Panc1 (cell line): ENCODE results near the gene WNK2.

Experiments
- POLR2AphosphoS5 ChIP-seq: IDR thresholded peaks from 2 replicates; pipeline ENCODE4 v1.6.1; 2012; ENCODE audit warnings: mild to moderate bottlenecking, low read depth, low read length, moderate library complexity
- TF ChIP-seq, protein P1 (sequence below), 2 experiments: IDR thresholded peaks; 2 replicates each; pipeline ENCODE4 v1.6.1; 2011 to 2012; ENCODE audit warnings: low read depth in 2 of 2, control low read depth in 1 of 2, low read length in 1 of 2, mild to moderate bottlenecking in 1 of 2, moderate library complexity in 1 of 2; ENCODE audit not compliant: insufficient read depth in 1 of 2
- TF ChIP-seq, protein P2 (sequence below): fragments of 450-650 bp; IDR thresholded peaks from 2 replicates; pipeline ENCODE4 v1.5.1; 2017; ENCODE audit warnings: mild to moderate bottlenecking

DNA sequence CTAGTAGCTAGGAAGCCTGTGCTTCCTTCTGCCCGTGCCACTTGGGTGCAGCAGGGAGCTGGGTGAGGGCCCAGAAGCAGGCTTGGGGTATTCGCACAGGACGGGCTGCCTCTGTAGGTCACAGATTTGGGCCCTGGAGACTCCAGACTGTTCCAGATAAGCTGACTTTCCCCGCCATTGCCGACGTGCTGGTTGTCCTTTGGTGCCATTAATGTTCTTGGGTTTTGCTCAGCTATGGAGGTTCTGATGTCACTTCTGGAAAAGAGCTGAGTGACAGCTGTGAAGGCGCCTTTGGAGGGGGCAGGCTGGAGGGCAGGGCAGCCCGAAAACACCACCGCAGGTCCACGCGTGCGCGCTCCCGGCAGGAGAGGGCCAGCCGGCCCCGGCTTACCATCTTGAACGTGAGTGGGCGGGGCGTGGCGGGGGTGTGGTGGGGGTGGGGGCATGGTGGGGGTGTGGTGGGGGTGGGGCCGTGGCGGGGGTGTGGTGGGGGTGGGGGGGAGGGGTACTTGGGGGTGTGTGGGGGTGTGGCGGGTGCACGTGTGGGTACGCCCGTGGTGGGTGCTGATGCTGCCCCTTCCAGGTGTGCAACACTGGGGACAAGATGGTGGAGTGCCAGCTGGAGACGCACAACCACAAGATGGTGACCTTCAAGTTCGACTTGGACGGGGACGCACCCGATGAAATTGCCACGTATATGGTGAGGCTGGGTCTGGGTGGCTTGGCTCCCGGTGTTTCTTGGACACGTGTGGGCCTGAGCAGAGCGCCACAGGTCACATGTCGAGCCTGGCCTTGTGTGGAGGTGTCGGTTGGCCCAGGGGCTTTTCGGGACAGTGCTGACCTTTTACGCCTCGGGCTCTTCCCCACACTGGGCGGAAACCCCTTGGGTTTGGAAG, 79.6 kb downstream of the WNK2 start:
- TF ChIP-seq, protein P1, sequence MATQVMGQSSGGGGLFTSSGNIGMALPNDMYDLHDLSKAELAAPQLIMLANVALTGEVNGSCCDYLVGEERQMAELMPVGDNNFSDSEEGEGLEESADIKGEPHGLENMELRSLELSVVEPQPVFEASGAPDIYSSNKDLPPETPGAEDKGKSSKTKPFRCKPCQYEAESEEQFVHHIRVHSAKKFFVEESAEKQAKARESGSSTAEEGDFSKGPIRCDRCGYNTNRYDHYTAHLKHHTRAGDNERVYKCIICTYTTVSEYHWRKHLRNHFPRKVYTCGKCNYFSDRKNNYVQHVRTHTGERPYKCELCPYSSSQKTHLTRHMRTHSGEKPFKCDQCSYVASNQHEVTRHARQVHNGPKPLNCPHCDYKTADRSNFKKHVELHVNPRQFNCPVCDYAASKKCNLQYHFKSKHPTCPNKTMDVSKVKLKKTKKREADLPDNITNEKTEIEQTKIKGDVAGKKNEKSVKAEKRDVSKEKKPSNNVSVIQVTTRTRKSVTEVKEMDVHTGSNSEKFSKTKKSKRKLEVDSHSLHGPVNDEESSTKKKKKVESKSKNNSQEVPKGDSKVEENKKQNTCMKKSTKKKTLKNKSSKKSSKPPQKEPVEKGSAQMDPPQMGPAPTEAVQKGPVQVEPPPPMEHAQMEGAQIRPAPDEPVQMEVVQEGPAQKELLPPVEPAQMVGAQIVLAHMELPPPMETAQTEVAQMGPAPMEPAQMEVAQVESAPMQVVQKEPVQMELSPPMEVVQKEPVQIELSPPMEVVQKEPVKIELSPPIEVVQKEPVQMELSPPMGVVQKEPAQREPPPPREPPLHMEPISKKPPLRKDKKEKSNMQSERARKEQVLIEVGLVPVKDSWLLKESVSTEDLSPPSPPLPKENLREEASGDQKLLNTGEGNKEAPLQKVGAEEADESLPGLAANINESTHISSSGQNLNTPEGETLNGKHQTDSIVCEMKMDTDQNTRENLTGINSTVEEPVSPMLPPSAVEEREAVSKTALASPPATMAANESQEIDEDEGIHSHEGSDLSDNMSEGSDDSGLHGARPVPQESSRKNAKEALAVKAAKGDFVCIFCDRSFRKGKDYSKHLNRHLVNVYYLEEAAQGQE (IDR thresholded peaks at IDR 0.05; ENCODE audit: insufficient read depth in 1 of 2, low read depth in 2 of 2, low read length in 1 of 2), result no peak
- TF ChIP-seq, protein P2, sequence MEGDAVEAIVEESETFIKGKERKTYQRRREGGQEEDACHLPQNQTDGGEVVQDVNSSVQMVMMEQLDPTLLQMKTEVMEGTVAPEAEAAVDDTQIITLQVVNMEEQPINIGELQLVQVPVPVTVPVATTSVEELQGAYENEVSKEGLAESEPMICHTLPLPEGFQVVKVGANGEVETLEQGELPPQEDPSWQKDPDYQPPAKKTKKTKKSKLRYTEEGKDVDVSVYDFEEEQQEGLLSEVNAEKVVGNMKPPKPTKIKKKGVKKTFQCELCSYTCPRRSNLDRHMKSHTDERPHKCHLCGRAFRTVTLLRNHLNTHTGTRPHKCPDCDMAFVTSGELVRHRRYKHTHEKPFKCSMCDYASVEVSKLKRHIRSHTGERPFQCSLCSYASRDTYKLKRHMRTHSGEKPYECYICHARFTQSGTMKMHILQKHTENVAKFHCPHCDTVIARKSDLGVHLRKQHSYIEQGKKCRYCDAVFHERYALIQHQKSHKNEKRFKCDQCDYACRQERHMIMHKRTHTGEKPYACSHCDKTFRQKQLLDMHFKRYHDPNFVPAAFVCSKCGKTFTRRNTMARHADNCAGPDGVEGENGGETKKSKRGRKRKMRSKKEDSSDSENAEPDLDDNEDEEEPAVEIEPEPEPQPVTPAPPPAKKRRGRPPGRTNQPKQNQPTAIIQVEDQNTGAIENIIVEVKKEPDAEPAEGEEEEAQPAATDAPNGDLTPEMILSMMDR, result no peak
- no peak for TF ChIP-seq POLR2AphosphoS5
